Measurements from ENCODE around the gene RMDN2.

DNA sequence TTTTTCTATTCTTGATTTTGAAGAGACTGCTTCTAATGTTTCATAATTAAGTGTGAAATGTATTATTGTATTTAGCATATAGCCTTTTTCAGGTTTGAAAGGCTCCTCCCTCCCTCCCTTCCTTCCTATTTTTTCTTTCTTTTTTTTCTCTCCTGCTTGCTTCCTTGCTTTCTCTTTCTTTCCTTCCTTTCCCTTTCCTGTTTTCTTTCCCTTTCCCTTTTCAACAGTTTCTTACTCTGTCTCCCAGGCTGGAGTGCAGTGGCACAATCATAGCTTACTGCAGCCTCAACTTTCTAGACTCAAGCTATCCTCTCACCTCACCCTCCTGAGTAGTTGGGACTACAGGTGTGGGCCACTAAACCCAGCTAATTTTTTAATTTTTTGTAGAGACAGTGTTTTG lies 44.6 kb downstream of the RMDN2 start:
- TF ChIP-seq, protein P1, sequence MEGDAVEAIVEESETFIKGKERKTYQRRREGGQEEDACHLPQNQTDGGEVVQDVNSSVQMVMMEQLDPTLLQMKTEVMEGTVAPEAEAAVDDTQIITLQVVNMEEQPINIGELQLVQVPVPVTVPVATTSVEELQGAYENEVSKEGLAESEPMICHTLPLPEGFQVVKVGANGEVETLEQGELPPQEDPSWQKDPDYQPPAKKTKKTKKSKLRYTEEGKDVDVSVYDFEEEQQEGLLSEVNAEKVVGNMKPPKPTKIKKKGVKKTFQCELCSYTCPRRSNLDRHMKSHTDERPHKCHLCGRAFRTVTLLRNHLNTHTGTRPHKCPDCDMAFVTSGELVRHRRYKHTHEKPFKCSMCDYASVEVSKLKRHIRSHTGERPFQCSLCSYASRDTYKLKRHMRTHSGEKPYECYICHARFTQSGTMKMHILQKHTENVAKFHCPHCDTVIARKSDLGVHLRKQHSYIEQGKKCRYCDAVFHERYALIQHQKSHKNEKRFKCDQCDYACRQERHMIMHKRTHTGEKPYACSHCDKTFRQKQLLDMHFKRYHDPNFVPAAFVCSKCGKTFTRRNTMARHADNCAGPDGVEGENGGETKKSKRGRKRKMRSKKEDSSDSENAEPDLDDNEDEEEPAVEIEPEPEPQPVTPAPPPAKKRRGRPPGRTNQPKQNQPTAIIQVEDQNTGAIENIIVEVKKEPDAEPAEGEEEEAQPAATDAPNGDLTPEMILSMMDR (IDR thresholded peaks at IDR 0.05) = no peak
- no peak for TF ChIP-seq POLR2A (IDR thresholded peaks at IDR 0.05)
